Measurements from ENCODE around the gene C1orf159.
A peak's percentile ranks its signal among the peaks of the same experiment; 100 is the strongest.

C1orf159 gene

GRCh38 chr1:1082776-1083415 is 33.0 kb downstream of the C1orf159 start:
- Histone ChIP-seq H3K4me3 (no peak overlapping the region), H3K36me3 (peaks cover 0 to 49% (median 0%) of the 10 kb centered on the region in 3 donors), H3K4me1 (peaks cover 0 to 13% (median 13%) of the 10 kb centered on the region in 4 donors), H3K27ac (no peak overlapping the region), H3K9me3 (no peaks in the 10 kb centered on the region), H3K27me3 (peaks cover 0 to 3% of the 10 kb centered on the region in 2 donors)
- peak; percentile 17 to 65 for DNase-seq
- TF ChIP-seq, protein P1, sequence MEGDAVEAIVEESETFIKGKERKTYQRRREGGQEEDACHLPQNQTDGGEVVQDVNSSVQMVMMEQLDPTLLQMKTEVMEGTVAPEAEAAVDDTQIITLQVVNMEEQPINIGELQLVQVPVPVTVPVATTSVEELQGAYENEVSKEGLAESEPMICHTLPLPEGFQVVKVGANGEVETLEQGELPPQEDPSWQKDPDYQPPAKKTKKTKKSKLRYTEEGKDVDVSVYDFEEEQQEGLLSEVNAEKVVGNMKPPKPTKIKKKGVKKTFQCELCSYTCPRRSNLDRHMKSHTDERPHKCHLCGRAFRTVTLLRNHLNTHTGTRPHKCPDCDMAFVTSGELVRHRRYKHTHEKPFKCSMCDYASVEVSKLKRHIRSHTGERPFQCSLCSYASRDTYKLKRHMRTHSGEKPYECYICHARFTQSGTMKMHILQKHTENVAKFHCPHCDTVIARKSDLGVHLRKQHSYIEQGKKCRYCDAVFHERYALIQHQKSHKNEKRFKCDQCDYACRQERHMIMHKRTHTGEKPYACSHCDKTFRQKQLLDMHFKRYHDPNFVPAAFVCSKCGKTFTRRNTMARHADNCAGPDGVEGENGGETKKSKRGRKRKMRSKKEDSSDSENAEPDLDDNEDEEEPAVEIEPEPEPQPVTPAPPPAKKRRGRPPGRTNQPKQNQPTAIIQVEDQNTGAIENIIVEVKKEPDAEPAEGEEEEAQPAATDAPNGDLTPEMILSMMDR (IDR thresholded peaks at IDR 0.05): no peak
- intact Hi-C loops (cut with DNase I; ENCODE audit: low total_unique reads): no loop called here

- TF ChIP-seq, protein P1 (IDR thresholded peaks at IDR 0.05): no peak
- H3K4me1 ChIP-seq: peaks cover 0 to 13% (median 13%) of the 10 kb centered on the region in 4 donors
- no peak overlapping the region for H3K4me3 ChIP-seq
- H3K9me3 ChIP-seq: no peaks in the 10 kb centered on the region
- peak; percentile 7 to 63 for DNase-seq
- H3K36me3 ChIP-seq: peaks cover 0 to 48% (median 0%) of the 10 kb centered on the region in 3 donors
- intact Hi-C loops (cut with DNase I; ENCODE audit: low total_unique reads): no loop called here
- H3K27me3 ChIP-seq: peaks cover 0 to 3% of the 10 kb centered on the region in 2 donors
- H3K27ac ChIP-seq: no peak overlapping the region
Measured at GRCh38 chr1:1082239-1082775, 33.6 kb downstream of the C1orf159 start.

DNA sequence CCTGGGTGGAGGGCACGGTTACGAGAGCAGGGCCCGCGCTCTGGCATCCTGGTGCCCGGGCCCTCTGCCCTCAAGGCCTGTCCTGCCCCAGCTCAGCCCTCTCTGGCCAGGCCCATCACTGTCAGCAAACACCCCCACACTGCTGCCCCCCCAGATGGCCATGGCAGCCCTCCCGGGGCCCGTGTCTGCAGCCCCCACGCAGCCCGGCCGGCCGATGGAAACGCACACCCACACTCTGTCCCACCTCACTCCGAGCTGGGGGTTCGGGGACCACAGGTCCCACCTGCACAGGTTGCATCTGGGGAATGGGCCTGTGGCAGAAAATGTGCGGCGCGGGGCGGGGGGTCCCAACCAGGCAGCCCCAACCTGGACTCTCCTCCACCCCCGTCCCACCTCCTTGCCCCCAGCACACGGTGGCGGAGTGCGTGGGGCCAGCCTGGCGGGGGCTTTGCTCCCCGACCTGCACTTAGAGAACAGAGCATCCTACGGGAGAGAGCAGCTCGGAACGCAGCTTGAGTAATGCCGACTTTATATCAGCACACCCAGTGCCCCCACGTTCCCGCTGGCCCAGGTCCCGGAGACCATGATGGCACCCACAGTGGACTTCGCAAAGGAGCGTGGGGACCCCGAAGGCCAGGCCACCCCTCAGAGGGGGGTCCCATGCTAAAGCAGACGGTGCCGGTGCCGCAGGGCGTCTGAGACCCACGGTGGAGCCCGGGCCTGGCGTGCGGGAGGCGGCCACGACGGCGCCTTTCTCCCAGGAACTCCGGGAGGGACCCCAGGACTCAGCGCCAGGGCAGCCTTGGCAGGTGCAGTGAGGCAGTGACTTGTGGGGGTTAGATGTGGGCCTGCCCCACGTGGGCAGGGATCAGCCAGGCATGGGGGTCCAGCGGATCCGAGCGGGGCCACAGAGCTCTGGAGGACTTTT is 34.3 kb downstream of the C1orf159 start:
- Histone ChIP-seq H3K36me3 (peaks cover 0 to 41% (median 0%) of the 10 kb centered on the region in 3 donors), H3K4me1 (peaks cover 0 to 13% (median 13%) of the 10 kb centered on the region in 4 donors), H3K9me3 (no peaks in the 10 kb centered on the region), H3K27me3 (peaks cover 0 to 3% of the 10 kb centered on the region in 2 donors), H3K4me3 (no peak overlapping the region), H3K27ac (no peak overlapping the region)
- DNase-seq: peak; percentile 16 to 66
- intact Hi-C loops (cut with DNase I; ENCODE audit: low total_unique reads): no loop called here
- TF ChIP-seq, protein P1 (IDR thresholded peaks at IDR 0.05): no peak

DNA sequence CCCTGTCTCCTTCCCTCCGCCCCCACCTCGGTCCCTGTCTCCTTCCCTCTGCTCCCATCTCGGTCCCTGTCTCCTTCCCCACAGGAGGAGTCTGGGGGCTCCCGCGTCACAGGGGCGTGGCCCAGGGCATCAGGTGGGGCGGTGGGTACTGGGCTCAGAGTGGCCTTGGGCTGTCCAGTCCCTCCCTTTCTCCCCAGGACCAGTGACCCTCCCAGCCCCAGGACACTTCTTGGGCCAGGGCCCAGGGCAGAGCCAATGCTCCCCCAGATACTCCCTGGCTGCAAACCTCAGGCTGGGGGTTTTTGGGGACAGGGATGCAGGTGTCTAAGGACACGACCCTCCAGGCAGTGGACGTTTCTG is 35.0 kb downstream of the C1orf159 start:
- DNase-seq: peak; percentile 18 to 59
- TF ChIP-seq, protein P1 (IDR thresholded peaks at IDR 0.05): no peak
- intact Hi-C loops (cut with DNase I; ENCODE audit: low total_unique reads): no loop called here
- H3K4me1 ChIP-seq: peaks cover 0 to 13% (median 13%) of the 10 kb centered on the region in 4 donors
- H3K27ac ChIP-seq: no peak overlapping the region
- H3K36me3 ChIP-seq: peaks cover 0 to 37% (median 0%) of the 10 kb centered on the region in 3 donors
- peaks cover 0 to 4% of the 10 kb centered on the region in 2 donors for H3K27me3 ChIP-seq
- H3K4me3 ChIP-seq: no peak overlapping the region
- no peaks in the 10 kb centered on the region for H3K9me3 ChIP-seq

GRCh38 chr1:1080122-1080757 is 35.6 kb downstream of the C1orf159 start:
- peak; percentile 26 to 74 for DNase-seq
- H3K27ac ChIP-seq: peak overlapping the region in 1 of 2 donors; percentile 1
- peaks cover 0 to 32% (median 0%) of the 10 kb centered on the region in 3 donors for H3K36me3 ChIP-seq

More at GRCh38 chr1:1080122-1080757, 35.6 kb downstream of the C1orf159 start:
- peaks cover 0 to 13% (median 13%) of the 10 kb centered on the region in 4 donors for H3K4me1 ChIP-seq
- intact Hi-C loops (cut with DNase I; ENCODE audit: low total_unique reads): no loop called here
- no peaks in the 10 kb centered on the region for H3K9me3 ChIP-seq
- H3K4me3 ChIP-seq: peak overlapping the region; percentile 32 to 50
- peaks cover 0 to 11% of the 10 kb centered on the region in 2 donors for H3K27me3 ChIP-seq
- TF ChIP-seq, protein P1 (IDR thresholded peaks at IDR 0.05): no peak

Measured in tibial artery (tissue), 4 donors.